Measurements from ENCODE around the gene LRIG1.

Gene LRIG1

DNA sequence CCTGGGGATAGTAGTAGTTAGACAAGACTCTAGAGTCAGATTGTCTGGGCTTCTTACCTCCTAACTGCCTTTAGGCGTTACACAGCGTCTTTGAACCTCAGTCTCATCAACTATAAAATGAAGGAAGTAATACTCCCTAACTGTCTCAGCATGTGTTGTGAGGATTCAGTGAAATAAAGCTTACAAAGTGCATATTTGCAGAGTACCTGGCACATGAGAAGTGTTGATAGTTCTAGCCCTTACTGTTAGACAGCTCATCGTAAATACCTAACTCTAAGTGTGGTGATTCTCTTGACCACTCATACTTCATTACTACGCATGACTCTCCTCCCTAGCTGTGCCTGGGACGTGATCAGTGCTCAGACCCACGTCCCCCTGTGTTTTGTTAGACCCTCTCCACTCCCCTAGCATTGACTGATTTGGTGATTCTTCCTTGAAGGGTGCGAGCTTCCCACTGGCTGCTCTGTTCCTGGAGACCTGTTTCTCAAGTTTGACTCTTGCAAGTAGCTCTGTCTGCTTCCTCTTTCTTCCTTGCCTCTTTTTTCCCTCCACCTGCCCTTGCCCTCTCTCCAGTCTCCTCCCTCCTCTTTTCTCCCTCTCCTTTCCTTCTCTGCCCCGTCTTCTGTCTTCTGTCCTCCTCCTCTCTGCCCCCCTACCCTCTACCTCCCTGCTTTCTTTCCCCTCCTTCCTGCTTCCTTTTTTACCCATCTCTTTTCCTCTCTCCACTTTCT is 155.8 kb downstream of the LRIG1 start:
- no peak for DNase-seq (ENCODE audit: low read depth)

DNA sequence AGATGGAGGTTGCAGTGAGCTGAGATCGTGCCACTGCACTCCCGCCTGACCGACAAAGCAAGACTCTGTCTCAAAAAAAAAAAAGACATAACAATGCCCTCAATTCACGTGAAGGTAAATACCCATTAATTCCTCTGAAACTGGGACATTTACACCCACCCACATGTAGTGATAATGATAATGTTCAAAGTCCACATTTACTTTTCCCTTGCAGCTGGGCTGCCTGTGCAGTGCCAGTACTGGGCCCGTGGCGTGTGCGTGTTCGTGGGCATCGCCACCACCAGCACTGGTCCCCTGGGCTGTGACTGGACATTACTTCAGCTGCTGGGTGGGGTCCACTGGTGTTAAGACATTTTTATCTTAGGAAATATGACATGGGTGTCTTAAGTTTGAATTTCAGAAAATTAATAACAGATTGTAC is 156.4 kb downstream of the LRIG1 start:
- no peak for DNase-seq (ENCODE audit: low read depth)

DNA sequence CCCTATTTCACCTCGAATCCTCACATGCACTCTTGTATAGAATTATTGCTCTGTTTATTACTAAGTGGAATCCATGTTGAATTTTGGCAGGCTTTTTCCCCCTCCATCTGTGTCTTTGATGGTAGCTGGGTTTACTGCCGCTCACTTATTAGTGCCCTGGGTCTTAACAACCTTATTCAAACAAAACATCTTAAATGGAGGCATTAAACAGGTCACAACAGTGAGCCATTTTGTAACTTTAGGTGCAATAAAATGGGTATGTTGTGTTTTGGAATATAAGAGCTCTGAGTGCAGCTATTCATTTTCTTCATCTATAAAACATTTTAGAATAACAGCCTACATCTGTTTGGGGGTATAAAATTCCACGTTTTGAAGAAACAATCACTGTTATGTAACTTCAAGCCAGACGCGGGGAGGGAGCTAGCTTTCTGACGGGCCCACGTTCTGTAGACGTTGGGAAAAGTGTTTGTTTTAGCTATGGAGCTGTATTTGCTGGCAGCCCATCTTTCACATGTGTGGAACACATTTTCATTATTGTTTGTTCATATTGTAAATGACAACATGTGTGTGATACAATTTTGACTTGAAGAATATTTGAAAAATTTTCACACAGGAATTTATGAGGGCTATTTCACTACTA is 158.0 kb downstream of the LRIG1 start:
- no peak for DNase-seq (ENCODE audit: low read depth)

DNA sequence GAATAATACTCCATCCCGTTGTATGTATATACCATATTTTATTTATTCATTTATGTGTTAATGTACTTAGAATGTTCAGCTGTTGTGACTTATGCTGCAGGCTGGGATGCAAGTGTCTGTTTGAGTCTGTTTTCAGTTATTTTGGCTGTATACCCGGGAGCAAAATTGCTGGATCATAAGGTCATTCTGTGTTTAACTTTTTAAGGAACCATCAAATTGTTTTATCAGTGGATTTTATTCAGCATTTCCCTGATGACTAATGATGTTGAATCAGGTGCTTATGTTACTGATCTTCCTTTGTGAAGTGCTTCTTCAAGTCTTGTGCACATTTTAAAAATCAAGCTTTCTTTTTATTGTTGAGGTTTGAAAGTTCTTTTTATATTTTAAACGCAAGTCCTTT is 161.9 kb downstream of the LRIG1 start:
- DNase-seq (ENCODE audit: low read depth): no peak

DNA sequence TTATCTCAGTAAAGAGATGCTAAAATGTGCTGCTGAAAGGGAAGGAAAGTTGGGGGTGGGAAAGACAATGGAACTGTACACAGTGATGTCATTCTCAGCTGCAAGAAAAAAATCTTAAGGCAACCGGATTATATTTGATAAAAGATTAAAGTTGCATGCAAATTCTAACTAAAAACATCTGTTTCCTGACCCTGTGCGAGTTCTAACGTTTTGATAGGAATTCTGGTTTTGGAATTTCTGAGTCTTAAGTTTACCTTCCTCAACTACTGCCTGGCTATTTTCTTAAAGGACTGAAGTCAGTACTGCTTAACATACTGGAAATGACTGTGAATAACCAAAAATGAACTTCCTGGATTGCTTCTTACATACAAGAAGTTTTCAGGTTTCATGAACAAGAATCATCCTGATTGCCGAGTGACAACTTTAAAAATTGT is 164.5 kb downstream of the LRIG1 start:
- DNase-seq (ENCODE audit: low read depth): no peak

DNA sequence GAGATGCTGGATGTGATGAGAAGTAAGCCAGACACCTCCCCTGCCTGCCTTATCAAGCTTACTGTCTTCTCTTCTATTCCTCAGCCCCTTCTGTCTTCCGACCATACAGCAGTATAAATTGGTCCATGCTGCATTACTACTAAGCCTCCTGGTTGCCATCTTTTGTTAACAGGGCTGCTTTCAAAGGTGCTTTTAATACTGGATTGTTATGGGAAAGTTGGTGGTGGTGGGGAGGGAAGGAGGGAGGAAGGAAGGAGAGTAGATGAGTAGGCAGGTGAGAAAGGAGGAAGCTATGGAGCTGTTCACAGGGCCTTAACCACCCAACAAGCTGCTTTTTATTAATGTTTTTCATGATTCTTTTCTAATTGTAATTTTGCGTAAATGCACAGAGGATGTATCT is 165.2 kb downstream of the LRIG1 start:
- no peak for DNase-seq (ENCODE audit: low read depth)

All from activated T-cell treated with anti-CD3 and anti-CD28 coated beads for 1 hour (primary cell).